Progenitor cell of endocrine pancreas (in vitro differentiated cells): ENCODE results near the gene WDFY3. TPM values are rescaled to one million over a fixed set of nuclear protein-coding genes. Genes with fewer than 3 reads are reported as not detected.
"Not testable (repeated sequence)": the region's sequence is repeated elsewhere in the genome, so short reads cannot be mapped to it uniquely, and the experiment has no call there.

Experiments
- DNase-seq: peaks from one replicate; pipeline ENCODE4 v3.0.0; 2021; ENCODE audit warnings: low spot score; ENCODE audit not compliant: unreplicated experiment
- H3K27ac Mint-ChIP-seq: 2 replicates; pipeline ENCODE4 v1.8.0; 2021; ENCODE audit warnings: mild to moderate bottlenecking, moderate library complexity, mixed read lengths
- H3K27me3 Mint-ChIP-seq: 2 replicates; pipeline ENCODE4 v1.8.0; 2021; ENCODE audit warnings: mixed read lengths
- H3K36me3 Mint-ChIP-seq: 2 replicates; pipeline ENCODE4 v1.8.0; 2022; ENCODE audit warnings: mixed read lengths; ENCODE audit not compliant: insufficient read depth
- H3K4me1 Mint-ChIP-seq: 2 replicates; pipeline ENCODE4 v1.8.0; 2021; ENCODE audit warnings: low read depth, mixed read lengths
- H3K4me3 Mint-ChIP-seq: 2 replicates; pipeline ENCODE4 v1.8.0; 2021; ENCODE audit warnings: low read depth, mild to moderate bottlenecking, moderate library complexity, mixed read lengths
- H3K9me3 Mint-ChIP-seq: 2 replicates; pipeline ENCODE4 v1.8.0; 2021; ENCODE audit warnings: low read depth, mixed read lengths
- total RNA-seq: library from RNA; stranded (reverse); gene quantifications from 2 replicates; pipeline ENCODE4 v1.2.1, GENCODE V29; 2021
- TF ChIP-seq, protein P1 (sequence below): fragments of 200-600 bp; sonication (generic); IDR thresholded peaks from one replicate; pipeline ENCODE4 v1.5.0; 2021; ENCODE audit warnings: antibody characterized with exemption, mild to moderate bottlenecking; ENCODE audit not compliant: unreplicated experiment

WDFY3 gene
- total RNA-seq, 1 donor from 2014 or later: 115 TPM

DNA sequence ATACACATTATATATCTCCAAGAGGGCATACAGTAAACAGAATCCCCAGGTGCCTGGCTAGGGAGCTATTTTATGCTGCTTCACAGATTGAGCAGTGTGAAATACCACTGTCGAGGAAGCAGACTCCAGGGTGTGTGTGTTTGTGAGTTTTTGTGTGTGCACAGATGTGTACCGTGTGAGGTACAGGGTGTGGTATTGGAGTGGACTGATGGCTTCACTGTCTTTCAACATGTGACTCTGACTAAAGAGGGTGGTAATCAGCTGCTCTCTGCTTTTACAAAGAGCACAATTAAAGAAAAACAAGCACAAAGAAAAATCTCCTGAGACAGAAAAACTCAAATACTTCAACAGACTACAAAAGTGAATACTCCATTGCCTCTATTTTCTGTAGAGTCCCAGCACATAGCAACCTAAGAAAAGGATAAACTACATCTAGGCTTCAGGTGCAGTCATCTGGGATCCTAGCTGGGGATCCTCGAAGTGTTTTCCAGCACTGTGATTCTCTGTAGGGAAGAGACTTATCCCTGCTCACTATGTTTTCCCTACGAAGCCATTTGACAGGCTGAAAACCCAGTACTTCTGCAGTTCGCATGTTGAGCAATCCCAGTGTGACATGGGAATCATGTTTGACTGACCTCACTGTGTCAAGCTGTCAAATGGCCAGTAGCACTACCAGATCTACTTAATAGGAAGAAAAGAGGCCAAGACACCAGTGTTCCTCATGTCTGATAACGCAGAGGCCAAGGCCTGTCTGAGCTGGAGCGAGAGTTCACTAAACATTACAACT is 283.2 kb downstream of the WDFY3 start:
- H3K36me3 Mint-ChIP-seq: peaks cover 31% of the 10 kb centered on the region
- no peaks in the 10 kb centered on the region for H3K9me3 Mint-ChIP-seq
- H3K4me3 Mint-ChIP-seq: no peak overlapping the region
- DNase-seq: no peak
- H3K4me1 Mint-ChIP-seq: peaks cover 4% of the 10 kb centered on the region
- peak overlapping the region; percentile 59 for H3K27ac Mint-ChIP-seq
- no peaks in the 10 kb centered on the region for H3K27me3 Mint-ChIP-seq
- TF ChIP-seq, protein P1, sequence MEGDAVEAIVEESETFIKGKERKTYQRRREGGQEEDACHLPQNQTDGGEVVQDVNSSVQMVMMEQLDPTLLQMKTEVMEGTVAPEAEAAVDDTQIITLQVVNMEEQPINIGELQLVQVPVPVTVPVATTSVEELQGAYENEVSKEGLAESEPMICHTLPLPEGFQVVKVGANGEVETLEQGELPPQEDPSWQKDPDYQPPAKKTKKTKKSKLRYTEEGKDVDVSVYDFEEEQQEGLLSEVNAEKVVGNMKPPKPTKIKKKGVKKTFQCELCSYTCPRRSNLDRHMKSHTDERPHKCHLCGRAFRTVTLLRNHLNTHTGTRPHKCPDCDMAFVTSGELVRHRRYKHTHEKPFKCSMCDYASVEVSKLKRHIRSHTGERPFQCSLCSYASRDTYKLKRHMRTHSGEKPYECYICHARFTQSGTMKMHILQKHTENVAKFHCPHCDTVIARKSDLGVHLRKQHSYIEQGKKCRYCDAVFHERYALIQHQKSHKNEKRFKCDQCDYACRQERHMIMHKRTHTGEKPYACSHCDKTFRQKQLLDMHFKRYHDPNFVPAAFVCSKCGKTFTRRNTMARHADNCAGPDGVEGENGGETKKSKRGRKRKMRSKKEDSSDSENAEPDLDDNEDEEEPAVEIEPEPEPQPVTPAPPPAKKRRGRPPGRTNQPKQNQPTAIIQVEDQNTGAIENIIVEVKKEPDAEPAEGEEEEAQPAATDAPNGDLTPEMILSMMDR: no peak

DNA sequence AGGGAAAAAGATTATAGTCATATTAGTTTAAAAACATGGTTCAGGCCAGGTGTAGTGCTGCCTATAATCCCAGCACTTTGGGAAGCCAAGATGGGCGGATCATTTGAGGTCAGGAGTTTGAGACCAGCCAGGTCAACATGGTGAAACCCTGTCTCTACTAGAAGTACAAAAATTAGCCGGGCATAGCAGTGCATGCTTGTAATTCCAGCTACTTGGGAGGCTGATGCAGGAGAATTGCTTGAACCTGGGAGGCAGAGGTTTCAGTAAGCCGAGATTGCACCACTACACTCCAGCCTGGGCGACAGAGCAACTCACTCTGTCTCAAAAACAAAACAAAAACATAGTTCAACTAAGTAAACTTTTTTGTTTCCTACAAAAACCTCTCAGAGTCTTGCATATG is 283.8 kb downstream of the WDFY3 start:
- not testable (repeated sequence) for H3K4me1 Mint-ChIP-seq, H3K27ac Mint-ChIP-seq, DNase-seq, H3K4me3 Mint-ChIP-seq, H3K9me3 Mint-ChIP-seq, H3K27me3 Mint-ChIP-seq
- peaks cover 31% of the 10 kb centered on the region for H3K36me3 Mint-ChIP-seq

DNA sequence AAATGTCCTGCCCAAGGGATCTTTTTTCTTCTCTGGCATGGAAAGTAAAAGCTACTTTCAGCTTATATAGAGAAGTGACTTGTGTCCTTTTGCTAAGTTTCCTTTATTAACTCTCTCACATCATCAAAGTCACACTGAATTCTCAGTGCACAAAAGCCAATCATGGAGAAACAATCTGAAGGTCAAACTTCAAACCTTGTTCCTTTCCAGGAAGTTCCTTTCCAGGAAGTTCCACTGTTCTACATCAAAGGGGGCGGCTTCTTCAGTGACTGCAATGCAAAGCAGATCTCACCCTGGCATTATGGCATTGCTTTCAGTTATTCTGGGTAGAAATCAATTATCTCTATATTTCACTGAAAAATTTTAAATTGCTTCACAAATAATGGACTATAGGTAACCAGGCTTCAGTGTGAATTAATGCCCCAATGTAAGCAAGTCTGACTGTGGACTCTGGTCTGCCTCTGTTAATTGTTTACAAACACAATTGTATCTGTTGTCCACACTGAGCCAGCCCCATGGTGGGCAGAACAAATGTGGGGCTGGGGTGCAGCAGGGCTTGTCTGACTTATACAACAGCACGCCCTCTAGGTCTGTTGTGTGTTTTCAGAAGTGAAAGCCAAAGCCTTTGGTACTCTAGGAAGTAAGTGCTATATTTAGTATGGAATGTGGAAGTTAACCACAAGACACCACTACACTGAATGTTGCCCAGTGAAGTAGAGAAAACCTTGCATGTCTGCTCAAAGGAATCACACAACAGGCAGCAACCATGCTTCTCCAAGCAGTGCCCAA is 284.8 kb downstream of the WDFY3 start:
- Mint-ChIP-seq H3K36me3 (peaks cover 37% of the 10 kb centered on the region), H3K4me1 (peaks cover 6% of the 10 kb centered on the region), H3K9me3 (no peaks in the 10 kb centered on the region), H3K4me3 (no peak overlapping the region), H3K27me3 (no peaks in the 10 kb centered on the region), H3K27ac (peak overlapping the region; percentile 69)
- TF ChIP-seq, protein P1: no peak
- no peak for DNase-seq

DNA sequence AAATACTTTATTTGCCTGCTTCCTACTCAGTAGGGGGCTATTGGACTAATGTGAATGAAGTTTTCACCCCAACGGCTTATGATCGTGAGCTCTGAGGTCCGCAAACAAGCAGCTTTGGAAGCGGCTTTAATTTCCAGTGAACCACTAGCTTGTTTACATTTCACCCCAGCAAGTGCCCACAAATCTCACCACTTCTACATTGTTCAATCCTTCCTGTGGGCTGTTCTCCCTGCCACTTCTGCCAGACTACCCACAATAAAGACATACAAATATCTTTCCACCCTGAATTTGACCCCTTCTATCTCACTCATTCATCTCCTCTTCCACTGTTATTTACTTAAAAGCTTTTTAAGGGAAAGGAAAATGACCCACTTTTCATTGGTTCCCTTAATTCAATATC is 285.5 kb downstream of the WDFY3 start:
- Mint-ChIP-seq H3K27ac (no peak overlapping the region), H3K36me3 (peaks cover 38% of the 10 kb centered on the region), H3K4me3 (no peak overlapping the region), H3K4me1 (peaks cover 6% of the 10 kb centered on the region), H3K9me3 (no peaks in the 10 kb centered on the region), H3K27me3 (no peaks in the 10 kb centered on the region)
- DNase-seq: no peak
- TF ChIP-seq, protein P1: no peak

DNA sequence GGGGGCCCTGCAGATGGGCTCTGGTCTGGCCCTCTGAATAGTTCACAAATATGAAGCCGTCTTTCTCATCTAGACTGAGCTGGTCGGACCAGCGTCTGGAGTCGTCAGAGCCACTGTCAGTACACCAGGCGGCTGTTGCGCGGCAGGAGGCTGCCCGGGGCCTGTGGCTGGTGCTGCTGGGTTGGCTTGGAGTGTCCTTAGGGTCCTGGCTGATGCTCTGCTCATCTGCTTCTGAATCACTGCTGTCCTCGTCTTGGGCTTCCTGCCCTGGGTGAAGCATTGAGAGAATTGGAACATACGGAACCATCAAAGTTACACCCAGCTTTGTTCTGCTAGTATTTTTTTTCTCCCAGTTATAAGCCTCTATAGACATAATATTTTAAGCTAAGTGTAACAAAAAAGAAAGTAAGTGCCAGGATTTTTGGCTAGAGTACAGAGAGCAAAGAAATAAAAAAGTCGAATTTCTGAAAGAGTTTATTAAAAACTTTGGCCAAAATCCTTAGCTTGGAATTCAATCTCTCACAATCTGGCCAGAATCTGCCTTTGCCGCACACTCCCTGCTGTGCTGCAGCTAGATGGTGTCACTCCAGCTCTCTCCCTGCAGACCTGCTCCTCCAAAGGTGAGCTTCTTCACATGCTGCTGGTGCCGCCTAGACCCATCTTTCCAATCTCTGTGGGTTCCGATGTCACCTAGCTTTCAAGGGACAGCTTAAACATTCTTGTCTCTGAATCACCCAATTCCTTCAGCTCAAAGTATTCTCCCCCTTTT is 287.3 kb downstream of the WDFY3 start:
- Mint-ChIP-seq H3K27me3 (no peaks in the 10 kb centered on the region), H3K27ac (no peak overlapping the region), H3K4me1 (peaks cover 6% of the 10 kb centered on the region), H3K9me3 (no peaks in the 10 kb centered on the region), H3K36me3 (peaks cover 38% of the 10 kb centered on the region), H3K4me3 (no peak overlapping the region)
- TF ChIP-seq, protein P1: no peak
- no peak for DNase-seq
